T-helper 17 cell (primary cell): ENCODE measurements around the gene KLHL24. TPM values are rescaled to one million over a fixed set of nuclear protein-coding genes. Genes with fewer than 3 reads are reported as not detected.
"Not testable (repeated sequence)": the region's sequence is repeated elsewhere in the genome, so short reads cannot be mapped to it uniquely, and the experiment has no call there.

Experiments used
- ATAC-seq: fragments of 150-1000 bp; cut with Tn5 transposase; 2 replicates; pipeline ENCODE4 v1.10.0; 2021; ENCODE audit warnings: mild to moderate bottlenecking, moderate library complexity
- DNase-seq, 3 donors: peaks; one replicate each; pipeline versions ENCODE4 v3.0.0 to v3.0.0-alpha.2; 2020 to 2021
- H3K9me3 ChIP-seq: one replicate; pipeline ENCODE4 v1.7.0; 2013; ENCODE audit warnings: low read length, mild to moderate bottlenecking; ENCODE audit not compliant: control insufficient read depth, poor library complexity, severe bottlenecking
- H3K27ac Mint-ChIP-seq: one replicate; pipeline ENCODE4 v1.8.0; 2022; ENCODE audit warnings: mild to moderate bottlenecking, moderate library complexity, mixed read lengths
- H3K27me3 Mint-ChIP-seq: one replicate; pipeline ENCODE4 v1.8.0; 2022; ENCODE audit warnings: mixed read lengths
- H3K36me3 Mint-ChIP-seq: one replicate; pipeline ENCODE4 v1.8.0; 2022; ENCODE audit warnings: low read depth, mixed read lengths
- H3K4me1 Mint-ChIP-seq: one replicate; pipeline ENCODE4 v1.8.0; 2022; ENCODE audit warnings: mild to moderate bottlenecking, mixed read lengths
- H3K4me3 Mint-ChIP-seq: one replicate; pipeline ENCODE4 v1.8.0; 2022; ENCODE audit warnings: mild to moderate bottlenecking, moderate library complexity, mixed read lengths
- total RNA-seq, 4 donors: library from RNA in 2 of 4; stranded (reverse) in 2 of 4; gene quantifications; one replicate each; pipeline ENCODE4 v1.2.3 and lab custom pipeline; 2022 to 2026

Gene KLHL24
- total RNA-seq, 2 donors from 2014 or later, result 120 to 143 TPM

DNA sequence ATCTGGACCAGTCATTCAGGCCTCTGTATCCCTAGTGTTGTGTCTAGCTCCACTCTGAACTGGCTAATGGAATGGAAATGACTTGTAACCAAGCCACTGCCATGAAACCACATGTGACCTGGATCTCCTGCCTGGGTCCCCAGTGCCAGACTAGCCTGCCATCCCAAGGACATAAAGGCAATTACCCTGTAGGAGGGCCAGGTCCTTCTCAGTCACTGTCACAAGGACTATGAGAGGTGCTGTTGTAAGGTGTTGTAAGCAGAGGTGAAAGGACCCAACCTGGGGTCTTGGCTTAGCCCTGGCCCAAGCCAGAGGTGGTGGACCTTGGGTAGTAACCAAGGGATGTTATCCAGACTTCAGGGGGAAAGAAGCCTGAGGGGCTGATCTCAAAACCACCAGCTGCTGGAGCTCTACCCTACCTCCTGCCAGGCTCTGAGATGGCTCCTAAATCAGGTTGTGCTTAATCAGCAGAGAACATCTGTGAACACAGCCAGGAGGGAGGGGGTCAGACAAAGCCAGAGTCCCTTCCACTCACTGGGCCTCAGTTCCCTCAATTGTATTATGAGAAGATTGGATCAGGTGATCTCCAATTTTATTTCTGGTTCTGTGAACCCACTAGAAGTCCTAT, 15.7 kb upstream of the KLHL24 start:
- DNase-seq (no peak), ATAC-seq (no peak)
- no peak overlapping the region for H3K4me3 Mint-ChIP-seq
- H3K27ac Mint-ChIP-seq, result no peak overlapping the region
- H3K4me1 Mint-ChIP-seq, result no peaks in the 10 kb centered on the region
- H3K27me3 Mint-ChIP-seq, result peaks cover 6% of the 10 kb centered on the region
- H3K9me3 ChIP-seq, result no peaks in the 10 kb centered on the region
- H3K36me3 Mint-ChIP-seq, result peaks cover 3% of the 10 kb centered on the region

DNA sequence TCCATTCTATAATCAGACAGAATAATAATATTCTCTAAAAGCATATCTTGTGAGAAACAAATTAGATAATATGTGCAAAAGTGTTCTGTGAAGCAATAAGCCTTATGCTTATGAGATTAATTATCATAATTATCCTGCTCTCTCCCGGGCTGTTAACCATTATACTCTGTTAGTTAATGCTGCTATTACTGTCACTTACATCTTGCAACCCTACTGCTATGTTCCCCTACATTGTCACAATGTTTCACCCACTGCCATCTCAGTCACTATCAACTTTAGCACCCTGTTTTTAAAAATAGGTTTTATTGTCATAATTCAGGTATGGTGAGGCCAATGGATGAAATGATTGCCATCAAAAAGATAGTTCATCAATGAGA, 15.2 kb upstream of the KLHL24 start:
- Mint-ChIP-seq H3K27ac (no peak overlapping the region), H3K27me3 (peaks cover 8% of the 10 kb centered on the region), H3K36me3 (peaks cover 3% of the 10 kb centered on the region), H3K4me1 (no peaks in the 10 kb centered on the region), H3K4me3 (no peak overlapping the region)
- H3K9me3 ChIP-seq, result no peaks in the 10 kb centered on the region
- no peak for DNase-seq
- no peak for ATAC-seq

DNA sequence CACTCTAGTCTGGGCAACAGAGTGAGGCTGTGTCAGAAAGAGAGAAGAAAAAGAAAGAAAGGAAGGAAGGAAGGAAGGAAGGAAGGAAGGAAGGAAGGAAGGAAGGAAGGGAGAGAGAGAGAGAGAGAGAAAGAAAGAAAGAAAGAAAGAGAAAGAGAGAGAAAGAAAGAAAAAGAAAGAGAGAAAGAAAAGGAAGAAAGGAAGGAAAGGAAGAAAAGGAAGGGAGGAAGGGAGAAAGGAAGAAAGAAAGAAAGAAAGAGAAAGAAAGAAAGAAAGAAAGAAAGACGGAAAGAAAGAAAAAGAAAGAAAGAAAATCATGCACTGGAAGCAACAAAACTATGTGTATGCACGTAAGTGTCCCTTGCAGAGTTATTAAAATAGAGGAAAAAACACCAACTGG, 12.9 kb upstream of the KLHL24 start:
- ATAC-seq, H3K27ac Mint-ChIP-seq, H3K36me3 Mint-ChIP-seq: not testable (repeated sequence)

DNA sequence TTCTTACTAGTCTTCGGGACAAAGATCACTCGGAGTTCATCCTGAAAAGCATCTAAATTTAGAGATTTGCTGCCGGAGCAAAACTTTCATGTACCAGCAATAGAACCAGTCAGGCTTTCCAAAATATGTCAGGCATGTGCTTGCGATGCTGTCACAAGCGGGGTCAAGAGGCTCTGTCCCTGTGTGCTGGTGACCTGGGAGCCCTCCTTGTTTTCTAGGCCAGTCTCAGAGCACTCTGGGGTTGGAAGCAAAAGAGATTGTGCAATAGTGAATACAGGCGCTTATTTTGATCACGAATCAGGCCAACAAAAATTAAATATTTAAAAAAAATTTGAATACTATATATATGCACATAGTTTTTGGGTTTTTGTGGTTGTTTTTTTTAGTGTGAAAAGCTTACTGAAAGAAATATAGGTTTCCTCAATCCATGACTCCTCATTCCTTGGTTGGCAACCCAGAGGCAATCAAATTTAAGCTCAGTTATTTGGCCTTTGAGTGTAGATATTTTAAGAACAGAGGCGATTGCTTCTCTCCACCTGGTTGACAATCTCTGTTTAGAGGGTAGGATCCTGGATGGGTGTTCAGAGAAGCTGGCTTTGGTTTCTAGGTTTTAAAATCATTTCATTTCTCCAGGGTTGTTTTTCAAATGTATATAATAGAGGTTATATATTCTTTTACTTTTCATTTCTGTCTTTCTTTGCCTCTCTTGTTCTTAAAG, 8.4 kb upstream of the KLHL24 start:
- H3K4me3 Mint-ChIP-seq, result no peak overlapping the region
- H3K27me3 Mint-ChIP-seq, result peaks cover 16% of the 10 kb centered on the region
- H3K27ac Mint-ChIP-seq, result no peak overlapping the region
- no peaks in the 10 kb centered on the region for H3K9me3 ChIP-seq
- peaks cover 7% of the 10 kb centered on the region for H3K36me3 Mint-ChIP-seq
- ATAC-seq (no peak), DNase-seq (no peak)
- H3K4me1 Mint-ChIP-seq, result no peaks in the 10 kb centered on the region

More for the DNA sequence above, 12.9 kb upstream of the KLHL24 start:
- not testable (repeated sequence) for DNase-seq, H3K4me1 Mint-ChIP-seq, H3K27me3 Mint-ChIP-seq, H3K9me3 ChIP-seq, H3K4me3 Mint-ChIP-seq

DNA sequence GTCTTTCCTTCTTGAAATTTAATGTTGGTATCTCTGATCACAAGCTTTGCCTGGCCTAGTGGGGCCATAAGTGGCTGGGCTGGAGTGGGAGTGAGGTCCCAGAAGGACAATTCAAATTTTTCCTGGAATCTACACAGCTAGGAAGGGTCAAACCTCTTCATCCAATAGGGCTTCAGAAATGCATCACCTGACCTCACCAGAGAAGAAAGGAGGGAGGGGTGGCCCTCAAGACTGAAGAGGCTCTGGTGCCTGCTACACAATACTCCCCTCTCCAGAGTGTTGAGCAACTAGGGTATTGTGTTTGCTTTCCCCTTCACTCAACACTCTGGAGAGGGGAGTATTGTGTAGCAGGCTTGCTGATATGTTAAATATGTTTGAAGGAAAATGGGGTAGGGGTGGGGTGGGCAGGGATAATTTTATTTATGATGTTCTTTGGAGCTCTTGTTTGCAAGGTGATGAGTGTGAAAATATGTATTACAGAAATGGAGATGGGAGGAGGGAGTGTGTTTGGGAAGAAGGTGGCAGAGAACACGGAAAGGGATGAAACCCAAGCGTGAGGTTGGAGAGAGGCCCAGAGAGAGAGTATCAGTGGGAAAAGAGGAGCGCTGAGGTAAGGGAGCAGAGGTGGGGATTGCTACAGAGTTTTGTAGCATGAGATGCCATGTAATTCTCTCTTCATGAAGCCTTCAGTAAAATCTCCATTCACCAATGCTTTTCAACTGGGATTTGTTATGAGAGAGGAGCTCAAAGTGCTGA, 5.7 kb upstream of the KLHL24 start:
- H3K36me3 Mint-ChIP-seq, result peaks cover 4% of the 10 kb centered on the region
- H3K9me3 ChIP-seq, result no peaks in the 10 kb centered on the region
- peaks cover 3% of the 10 kb centered on the region for H3K4me1 Mint-ChIP-seq

DNA sequence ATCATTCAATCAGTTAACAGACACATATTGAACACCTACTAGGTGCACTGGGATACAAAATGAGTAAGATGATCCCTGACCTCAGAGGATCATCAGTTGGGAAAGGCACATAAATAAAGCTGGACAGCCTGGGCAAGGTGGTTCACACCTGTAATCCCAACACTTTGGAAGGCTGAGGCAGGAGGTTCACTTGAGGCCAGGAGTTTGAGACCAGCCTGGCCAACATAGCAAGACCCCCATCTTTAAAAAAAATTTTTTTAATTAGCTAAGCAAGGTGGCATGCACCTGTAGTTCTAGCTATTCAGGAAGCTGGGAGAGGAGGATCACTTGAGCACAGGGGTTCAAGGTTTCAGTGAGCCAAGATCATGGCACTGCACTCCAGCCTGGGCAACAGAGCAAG, 3.7 kb upstream of the KLHL24 start:
- Mint-ChIP-seq H3K4me3 (no peak overlapping the region), H3K4me1 (peaks cover 9% of the 10 kb centered on the region), H3K36me3 (peaks cover 4% of the 10 kb centered on the region), H3K27me3 (peaks cover 8% of the 10 kb centered on the region), H3K27ac (no peak overlapping the region)
- ATAC-seq (no peak), DNase-seq (no peak)
- H3K9me3 ChIP-seq, result no peaks in the 10 kb centered on the region

More for the DNA sequence above, 5.7 kb upstream of the KLHL24 start:
- no peak for ATAC-seq
- Mint-ChIP-seq H3K27me3 (peaks cover 11% of the 10 kb centered on the region), H3K27ac (no peak overlapping the region), H3K4me3 (no peak overlapping the region)
- no peak for DNase-seq

DNA sequence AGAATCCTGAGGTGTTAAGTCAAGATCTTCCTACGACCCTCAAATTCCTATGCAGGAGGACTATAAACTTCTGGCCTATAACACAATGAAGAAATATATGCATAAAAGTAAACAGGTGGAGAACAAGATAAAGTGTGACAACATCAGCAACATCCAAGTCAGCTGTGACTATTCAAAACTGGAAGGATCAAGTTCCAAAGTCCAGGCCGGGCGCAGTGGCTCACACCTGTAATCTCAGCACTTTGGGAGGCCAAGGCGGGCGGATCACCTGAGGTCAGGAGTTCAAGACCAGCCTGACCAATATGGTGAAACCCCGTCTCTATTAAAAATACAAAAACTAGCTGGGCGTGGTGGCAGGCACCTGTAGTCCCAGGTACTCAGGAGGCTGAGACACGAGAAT, 2.7 kb upstream of the KLHL24 start:
- not testable (repeated sequence) for H3K27ac Mint-ChIP-seq, H3K4me3 Mint-ChIP-seq, ATAC-seq, H3K36me3 Mint-ChIP-seq, DNase-seq, H3K9me3 ChIP-seq, H3K27me3 Mint-ChIP-seq
- H3K4me1 Mint-ChIP-seq, result peaks cover 16% of the 10 kb centered on the region

DNA sequence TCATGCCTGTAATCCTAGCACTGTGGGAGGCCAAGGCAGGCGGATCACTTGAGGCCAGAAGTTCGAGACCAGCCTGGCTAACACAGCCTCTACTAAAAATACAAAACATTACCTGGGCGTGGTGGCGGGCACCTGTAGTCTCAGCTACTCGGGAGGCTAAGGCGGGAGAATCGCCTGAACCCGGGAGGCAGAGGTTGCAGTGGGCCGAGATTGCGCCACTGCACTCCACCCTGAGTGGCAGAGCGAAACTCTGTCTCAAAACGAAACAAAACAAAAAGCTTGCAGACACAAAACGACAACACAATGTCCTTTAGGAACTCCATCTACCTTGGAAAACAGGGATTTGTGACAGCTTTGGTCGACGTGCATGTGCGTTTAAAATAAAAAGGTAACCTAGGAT, 716 bp upstream of the KLHL24 start:
- H3K27ac Mint-ChIP-seq, result peak overlapping the region; percentile 90
- ATAC-seq (no peak), DNase-seq (no peak)
- no peaks in the 10 kb centered on the region for H3K36me3 Mint-ChIP-seq
- no peaks in the 10 kb centered on the region for H3K9me3 ChIP-seq
- peak overlapping the region; percentile 97 for H3K4me3 Mint-ChIP-seq
- no peaks in the 10 kb centered on the region for H3K27me3 Mint-ChIP-seq
- H3K4me1 Mint-ChIP-seq, result peaks cover 16% of the 10 kb centered on the region

DNA sequence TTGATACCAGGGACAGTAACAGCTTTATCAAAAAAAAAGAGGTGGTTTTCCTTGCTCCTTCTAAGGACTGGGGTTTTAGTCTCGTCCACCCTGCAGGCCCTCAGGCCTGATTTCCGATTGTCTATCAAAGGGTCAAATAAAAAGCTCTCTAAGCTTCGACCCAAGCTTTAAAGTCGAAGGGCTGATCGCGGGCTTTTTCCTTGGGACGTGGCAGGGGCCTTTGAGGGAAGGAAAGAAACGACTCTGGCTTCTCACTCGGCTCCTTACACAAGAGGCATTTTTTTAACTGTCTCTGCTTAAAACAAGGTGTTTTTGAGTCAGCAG, 354 bp upstream of the KLHL24 start:
- Mint-ChIP-seq H3K4me3 (peak overlapping the region; percentile 97), H3K27ac (peak overlapping the region; percentile 90), H3K4me1 (peaks cover 16% of the 10 kb centered on the region), H3K27me3 (no peaks in the 10 kb centered on the region), H3K36me3 (no peaks in the 10 kb centered on the region)
- no peak for ATAC-seq
- H3K9me3 ChIP-seq, result no peaks in the 10 kb centered on the region
- DNase-seq, result no peak

DNA sequence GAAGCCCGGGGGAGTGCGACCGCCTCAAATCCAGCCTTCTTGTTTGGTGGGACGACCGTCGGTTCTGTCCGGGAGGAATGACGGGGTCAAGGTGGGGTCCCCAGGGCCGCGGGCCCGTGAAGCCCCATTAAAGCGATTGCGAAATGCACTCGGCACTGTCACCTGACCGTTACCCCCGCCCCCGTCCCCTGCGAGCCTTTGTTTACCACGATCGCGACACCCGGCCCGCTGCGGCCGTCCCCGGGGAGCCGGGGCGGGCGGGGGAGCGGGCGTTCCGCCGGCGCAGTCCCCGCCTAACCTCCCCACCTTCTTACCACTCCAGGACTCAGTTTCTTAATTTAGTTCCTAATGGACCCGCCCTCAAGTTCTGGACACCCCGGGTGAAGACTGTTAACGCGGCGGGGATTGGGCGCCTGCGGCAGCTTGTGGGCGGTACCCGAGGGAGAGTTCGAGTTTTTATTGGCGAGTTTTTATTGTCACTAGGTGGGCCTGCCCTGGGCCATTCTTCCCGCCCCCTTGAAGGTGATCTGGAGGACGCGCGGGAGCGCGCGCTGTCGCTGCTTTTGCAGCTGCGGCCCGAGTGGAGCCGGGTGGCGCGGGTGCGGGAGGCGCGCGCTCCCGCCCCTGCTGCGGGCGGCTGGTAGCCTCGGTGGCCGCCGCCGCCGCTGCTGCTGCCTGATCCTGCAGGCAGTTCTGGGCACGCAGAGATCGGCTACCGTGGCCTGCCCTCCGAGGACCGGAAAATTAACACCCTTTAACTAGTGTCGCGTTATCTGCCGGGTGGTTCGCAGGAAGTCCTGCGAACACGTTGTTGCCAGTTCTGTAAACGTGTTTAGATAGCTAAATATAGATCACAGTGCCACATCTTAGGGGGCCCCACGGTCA, 1.0 kb downstream of the KLHL24 start:
- DNase-seq (peak; percentile 82 to 89 (median 83)), ATAC-seq (peak; percentile 81)
- H3K4me3 Mint-ChIP-seq, result peak overlapping the region; percentile 97
- H3K9me3 ChIP-seq, result no peaks in the 10 kb centered on the region
- peak overlapping the region; percentile 90 for H3K27ac Mint-ChIP-seq
- peaks cover 17% of the 10 kb centered on the region for H3K4me1 Mint-ChIP-seq
- H3K27me3 Mint-ChIP-seq, result no peaks in the 10 kb centered on the region
- no peaks in the 10 kb centered on the region for H3K36me3 Mint-ChIP-seq

DNA sequence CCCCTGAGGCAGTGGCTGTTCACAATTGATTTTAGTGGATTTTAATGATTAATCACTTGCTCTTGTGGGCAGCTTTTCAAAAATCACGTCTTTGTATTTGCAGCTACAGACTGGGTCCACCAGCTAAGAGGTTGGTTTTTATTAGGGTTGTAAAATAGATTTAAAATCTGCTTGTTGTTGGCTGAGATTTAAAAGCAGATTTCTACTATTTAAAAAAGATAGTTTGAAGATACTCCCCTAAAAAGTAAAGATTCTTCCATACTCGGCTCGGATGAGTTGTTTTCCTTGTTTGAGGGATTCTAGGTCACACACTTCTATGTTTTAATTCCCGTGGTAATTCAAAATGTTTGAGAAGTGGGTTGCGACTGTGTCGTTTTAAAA, 1.7 kb downstream of the KLHL24 start:
- H3K27ac Mint-ChIP-seq, result peak overlapping the region; percentile 90

DNA sequence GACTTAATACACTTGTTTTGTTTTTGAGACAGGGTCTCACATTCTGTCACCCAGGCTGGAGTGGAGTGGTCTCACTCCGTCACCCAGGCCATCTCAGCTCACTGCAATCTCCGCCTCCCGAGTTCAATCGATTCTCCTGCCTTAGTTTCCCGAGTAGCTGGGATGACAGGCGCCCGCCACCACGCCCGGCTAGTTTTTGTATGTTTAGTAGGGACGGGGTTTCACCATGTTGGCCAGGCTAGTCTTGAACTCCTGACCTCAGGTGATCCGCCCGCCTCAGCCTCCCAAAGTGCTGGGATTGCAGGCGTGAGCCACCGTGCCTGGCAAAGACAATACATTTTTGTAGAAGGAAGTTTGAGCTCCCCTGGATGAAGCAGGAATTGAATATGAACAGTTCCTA, 2.2 kb downstream of the KLHL24 start:
- H3K27ac Mint-ChIP-seq, result peak overlapping the region; percentile 90
- ATAC-seq, DNase-seq, H3K36me3 Mint-ChIP-seq, H3K9me3 ChIP-seq, H3K27me3 Mint-ChIP-seq: not testable (repeated sequence)
- H3K4me1 Mint-ChIP-seq, result peaks cover 25% of the 10 kb centered on the region
- peak overlapping the region; percentile 97 for H3K4me3 Mint-ChIP-seq

More for the DNA sequence above, 1.7 kb downstream of the KLHL24 start:
- H3K27me3 Mint-ChIP-seq, result no peaks in the 10 kb centered on the region
- no peak for ATAC-seq
- no peak for DNase-seq
- H3K4me1 Mint-ChIP-seq, result peaks cover 23% of the 10 kb centered on the region
- H3K4me3 Mint-ChIP-seq, result peak overlapping the region; percentile 97
- no peaks in the 10 kb centered on the region for H3K36me3 Mint-ChIP-seq
- no peaks in the 10 kb centered on the region for H3K9me3 ChIP-seq
